Neural cell (in vitro differentiated cells): ENCODE data around the gene CERS3. TPM values are rescaled to one million over a fixed set of nuclear protein-coding genes. Genes with fewer than 3 reads are reported as not detected.

Experiments
- H2AFZ ChIP-seq: fragments of 200-600, 300-800 bp; sonication (generic), shearing (Covaris generic); 2 replicates; pipeline ENCODE4 v1.6.0; 2014; ENCODE audit warnings: low read depth, mild to moderate bottlenecking, antibody characterized with exemption, low read length, moderate library complexity
- H3F3A ChIP-seq: fragments of 200-600 bp; shearing (Covaris generic); 2 replicates; pipeline ENCODE4 v1.6.1; 2016; ENCODE audit warnings: mild to moderate bottlenecking, moderate library complexity, mixed read lengths, antibody characterized with exemption, low read length; ENCODE audit not compliant: insufficient read depth, poor library complexity, severe bottlenecking
- H3K27ac ChIP-seq: fragments of 200-600, 300-800 bp; sonication (generic), shearing (Covaris generic); 2 replicates; pipeline ENCODE4 v1.5.1; 2014; ENCODE audit warnings: mild to moderate bottlenecking, low read length, moderate library complexity
- H3K27me3 ChIP-seq: fragments of 300-800, 200-600 bp; sonication (generic), shearing (Covaris generic); 2 replicates; pipeline ENCODE4 v1.6.0; 2014; ENCODE audit warnings: mild to moderate bottlenecking, low read depth, low read length, moderate library complexity; ENCODE audit not compliant: insufficient read depth
- H3K36me3 ChIP-seq: fragments of 300-800, 200-600 bp; sonication (generic), shearing (Covaris generic); 2 replicates; pipeline ENCODE4 v1.5.1; 2014; ENCODE audit warnings: mild to moderate bottlenecking, antibody characterized with exemption, low read length, moderate library complexity; ENCODE audit not compliant: insufficient read depth
- H3K4me2 ChIP-seq: fragments of 300-800, 200-600 bp; sonication (generic), shearing (Covaris generic); 2 replicates; pipeline ENCODE4 v1.6.0; 2014; ENCODE audit warnings: mild to moderate bottlenecking, low read length
- H3K4me3 ChIP-seq: fragments of 300-800, 200-600 bp; sonication (generic), shearing (Covaris generic); 2 replicates; pipeline ENCODE4 v1.5.1; 2014; ENCODE audit warnings: mild to moderate bottlenecking, low read length, moderate library complexity
- H3K79me2 ChIP-seq: fragments of 200-600 bp; shearing (Covaris generic); replicated peaks from 2 replicates; pipeline ENCODE4 v1.6.0; 2014; ENCODE audit warnings: mild to moderate bottlenecking, low read length, moderate library complexity; ENCODE audit not compliant: insufficient read depth
- H3K9ac ChIP-seq: fragments of 300-800, 200-600 bp; sonication (generic), shearing (Covaris generic); 2 replicates; pipeline ENCODE4 v1.6.1; 2016; ENCODE audit warnings: mild to moderate bottlenecking, low read length, mixed read lengths
- H3K9me2 ChIP-seq: fragments of 200-600 bp; shearing (Covaris generic); 2 replicates; pipeline ENCODE4 v1.6.1; 2016; ENCODE audit warnings: mild to moderate bottlenecking, low read length, mixed read lengths; ENCODE audit not compliant: insufficient read depth
- H3K9me3 ChIP-seq: fragments of 200-600, 300-800 bp; sonication (generic), shearing (Covaris generic); 2 replicates; pipeline ENCODE4 v1.6.1; 2016; ENCODE audit warnings: mild to moderate bottlenecking, mixed run types, low read length, moderate library complexity, mixed read lengths
- H4K20me1 ChIP-seq: fragments of 200-600 bp; shearing (Covaris generic); 2 replicates; pipeline ENCODE4 v1.6.1; 2016; ENCODE audit warnings: mild to moderate bottlenecking, mixed run types; ENCODE audit not compliant: insufficient read depth
- EP300 ChIP-seq: fragments of 450-650 bp; conservative IDR thresholded peaks from 2 replicates; pipeline ENCODE4 v1.6.1; 2014; ENCODE audit warnings: antibody characterized with exemption, mild to moderate bottlenecking, moderate library complexity; ENCODE audit not compliant: poor library complexity, severe bottlenecking
- EZH2 ChIP-seq: fragments of 200-600, 300-800 bp; shearing (Covaris generic), sonication (generic); IDR thresholded peaks from 2 replicates; pipeline ENCODE4 v1.6.1; 2014; ENCODE audit warnings: antibody characterized with exemption, low read length, borderline replicate concordance, mild to moderate bottlenecking; ENCODE audit not compliant: insufficient read depth, poor library complexity, severe bottlenecking
- MXI1 ChIP-seq: fragments of 450-650 bp; conservative IDR thresholded peaks from 2 replicates; pipeline ENCODE4 v1.6.1; 2014; ENCODE audit warnings: antibody characterized with exemption, mild to moderate bottlenecking; ENCODE audit not compliant: poor library complexity, severe bottlenecking
- POLR2AphosphoS5 ChIP-seq: IDR thresholded peaks from 2 replicates; pipeline ENCODE4 v1.6.1; 2012
- RAD21 ChIP-seq: fragments of 450-650 bp; conservative IDR thresholded peaks from 2 replicates; pipeline ENCODE4 v1.6.1; 2014; ENCODE audit warnings: antibody characterized with exemption, mild to moderate bottlenecking, moderate library complexity
- REST ChIP-seq: IDR thresholded peaks from 2 replicates; pipeline ENCODE4 v1.6.1; 2012; ENCODE audit warnings: borderline replicate concordance
- SMC3 ChIP-seq: fragments of 450-650 bp; conservative IDR thresholded peaks from 2 replicates; pipeline ENCODE4 v1.6.1; 2014; ENCODE audit warnings: antibody characterized with exemption, mild to moderate bottlenecking, moderate library complexity; ENCODE audit not compliant: poor library complexity
- TAF1 ChIP-seq: IDR thresholded peaks from 2 replicates; pipeline ENCODE4 v1.6.1; 2012; ENCODE audit warnings: low read depth
- polyA plus RNA-seq: library from polyadenylated mRNA; depleted of rRNA; stranded (reverse); fragments of >200 nt; gene quantifications from 2 replicates; pipeline ENCODE4 v1.2.3, GENCODE V29; 2014
- TF ChIP-seq, protein P1 (sequence below): fragments of 450-650 bp; IDR thresholded peaks from 2 replicates; pipeline ENCODE4 v1.5.1; 2014; ENCODE audit warnings: antibody characterized with exemption, mild to moderate bottlenecking, moderate library complexity; ENCODE audit not compliant: poor library complexity, severe bottlenecking

Gene CERS3
- polyA plus RNA-seq, 1 donor from 2014 or later, result 0.27 TPM

- no peaks in the 10 kb centered on the region for H3K27me3 ChIP-seq
- no peaks in the 10 kb centered on the region for H3K9me3 ChIP-seq
Measured at GRCh38 chr15:100508641-100509300, 20.0 kb downstream of the CERS3 start.

DNA sequence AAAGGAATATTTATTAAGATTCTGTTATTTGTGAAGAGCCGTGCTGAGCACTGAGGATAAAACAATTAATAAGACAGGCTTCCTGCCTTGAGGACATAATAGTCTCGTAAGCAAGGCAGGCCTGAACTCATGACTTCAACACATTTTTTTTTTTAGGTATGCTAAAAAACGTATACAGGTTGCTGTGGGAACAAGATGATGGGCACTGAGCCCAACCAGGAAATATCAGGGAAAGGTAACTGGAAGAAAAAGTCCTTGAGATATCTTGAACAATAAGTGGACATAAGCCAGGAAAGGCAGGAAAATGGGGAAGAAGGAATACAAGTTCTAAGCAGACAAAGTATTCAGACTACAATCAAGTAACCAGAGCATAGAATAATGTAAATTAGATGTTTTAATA, 26.1 kb downstream of the CERS3 start:
- Histone ChIP-seq H3K9ac (no peak overlapping the region), H3K9me3 (no peaks in the 10 kb centered on the region), H3K27me3 (no peaks in the 10 kb centered on the region), H3K9me2 (no peaks in the 10 kb centered on the region), H3K79me2 (no peaks in the 10 kb centered on the region), H4K20me1 (no peaks in the 10 kb centered on the region), H3K4me3 (no peak overlapping the region), H3K27ac (no peak overlapping the region), H3K36me3 (no peaks in the 10 kb centered on the region), H2AFZ (no peak overlapping the region), H3F3A (no peaks in the 10 kb centered on the region), H3K4me2 (no peak overlapping the region)
- no peak for TF ChIP-seq MXI1
- TF ChIP-seq, protein P1, sequence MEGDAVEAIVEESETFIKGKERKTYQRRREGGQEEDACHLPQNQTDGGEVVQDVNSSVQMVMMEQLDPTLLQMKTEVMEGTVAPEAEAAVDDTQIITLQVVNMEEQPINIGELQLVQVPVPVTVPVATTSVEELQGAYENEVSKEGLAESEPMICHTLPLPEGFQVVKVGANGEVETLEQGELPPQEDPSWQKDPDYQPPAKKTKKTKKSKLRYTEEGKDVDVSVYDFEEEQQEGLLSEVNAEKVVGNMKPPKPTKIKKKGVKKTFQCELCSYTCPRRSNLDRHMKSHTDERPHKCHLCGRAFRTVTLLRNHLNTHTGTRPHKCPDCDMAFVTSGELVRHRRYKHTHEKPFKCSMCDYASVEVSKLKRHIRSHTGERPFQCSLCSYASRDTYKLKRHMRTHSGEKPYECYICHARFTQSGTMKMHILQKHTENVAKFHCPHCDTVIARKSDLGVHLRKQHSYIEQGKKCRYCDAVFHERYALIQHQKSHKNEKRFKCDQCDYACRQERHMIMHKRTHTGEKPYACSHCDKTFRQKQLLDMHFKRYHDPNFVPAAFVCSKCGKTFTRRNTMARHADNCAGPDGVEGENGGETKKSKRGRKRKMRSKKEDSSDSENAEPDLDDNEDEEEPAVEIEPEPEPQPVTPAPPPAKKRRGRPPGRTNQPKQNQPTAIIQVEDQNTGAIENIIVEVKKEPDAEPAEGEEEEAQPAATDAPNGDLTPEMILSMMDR, result no peak
- no peak for TF ChIP-seq TAF1
- TF ChIP-seq REST, result no peak

More at GRCh38 chr15:100508641-100509300, 20.0 kb downstream of the CERS3 start:
- Histone ChIP-seq H3K79me2 (no peaks in the 10 kb centered on the region), H4K20me1 (no peaks in the 10 kb centered on the region), H2AFZ (no peak overlapping the region), H3F3A (no peaks in the 10 kb centered on the region), H3K9ac (no peak overlapping the region), H3K27ac (no peak overlapping the region), H3K4me2 (no peak overlapping the region), H3K36me3 (no peaks in the 10 kb centered on the region), H3K4me3 (no peak overlapping the region), H3K9me2 (no peaks in the 10 kb centered on the region)
- no peak for TF ChIP-seq RAD21
- no peak for TF ChIP-seq MXI1
- no peak for TF ChIP-seq SMC3
- no peak for TF ChIP-seq EZH2
- TF ChIP-seq REST, result no peak
- TF ChIP-seq POLR2AphosphoS5, result no peak
- TF ChIP-seq EP300, result no peak
- no peak for TF ChIP-seq TAF1
- TF ChIP-seq, protein P1, result no peak
